Transverse colon (tissue), 3 donors: ENCODE data around the gene GM2A.

Experiments
- EP300 ChIP-seq: sonication (generic); formaldehyde crosslinking; IDR thresholded peaks from one replicate; pipeline ENCODE4 v1.6.1; 2017; ENCODE audit warnings: antibody characterized with exemption, low read depth
- POLR2A ChIP-seq: fragments of 450-650 bp; IDR thresholded peaks from one replicate; pipeline ENCODE4 v1.6.1; 2016; ENCODE audit warnings: antibody characterized with exemption, mild to moderate bottlenecking, moderate library complexity
- TF ChIP-seq, protein P1 (sequence below), 5 experiments: fragments of 200-600 bp in 3 of 5; fragments of 450-650 bp in 2 of 5; sonication (generic) in 3 of 5; IDR thresholded peaks; 1 replicate in 2 of 5; 2 replicates in 3 of 5; pipeline ENCODE4 v1.5.1; 2016 to 2017; ENCODE audit warnings: antibody characterized with exemption in 5 of 5, inconsistent platforms in 3 of 5, mild to moderate bottlenecking in 2 of 5, moderate library complexity in 1 of 5

DNA sequence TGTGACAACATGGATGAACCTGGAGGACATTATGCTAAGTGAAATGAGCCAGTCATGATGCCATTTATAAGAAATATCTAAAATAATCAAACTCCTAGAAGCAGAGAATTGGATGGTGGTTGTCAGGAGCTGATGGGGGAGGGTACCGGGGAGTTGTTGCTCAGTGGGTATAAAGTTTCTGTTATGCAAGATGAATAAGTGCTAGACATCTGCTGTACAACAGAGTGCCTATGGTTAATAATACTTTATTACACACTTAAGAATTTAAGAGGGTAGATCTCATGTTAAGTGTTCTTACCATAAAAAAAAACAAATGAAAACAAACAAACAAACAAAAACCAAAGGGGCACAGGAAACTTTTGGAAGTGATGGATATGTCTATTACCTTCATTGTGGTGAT, 16.1 kb upstream of the GM2A start:
- TF ChIP-seq, protein P1, sequence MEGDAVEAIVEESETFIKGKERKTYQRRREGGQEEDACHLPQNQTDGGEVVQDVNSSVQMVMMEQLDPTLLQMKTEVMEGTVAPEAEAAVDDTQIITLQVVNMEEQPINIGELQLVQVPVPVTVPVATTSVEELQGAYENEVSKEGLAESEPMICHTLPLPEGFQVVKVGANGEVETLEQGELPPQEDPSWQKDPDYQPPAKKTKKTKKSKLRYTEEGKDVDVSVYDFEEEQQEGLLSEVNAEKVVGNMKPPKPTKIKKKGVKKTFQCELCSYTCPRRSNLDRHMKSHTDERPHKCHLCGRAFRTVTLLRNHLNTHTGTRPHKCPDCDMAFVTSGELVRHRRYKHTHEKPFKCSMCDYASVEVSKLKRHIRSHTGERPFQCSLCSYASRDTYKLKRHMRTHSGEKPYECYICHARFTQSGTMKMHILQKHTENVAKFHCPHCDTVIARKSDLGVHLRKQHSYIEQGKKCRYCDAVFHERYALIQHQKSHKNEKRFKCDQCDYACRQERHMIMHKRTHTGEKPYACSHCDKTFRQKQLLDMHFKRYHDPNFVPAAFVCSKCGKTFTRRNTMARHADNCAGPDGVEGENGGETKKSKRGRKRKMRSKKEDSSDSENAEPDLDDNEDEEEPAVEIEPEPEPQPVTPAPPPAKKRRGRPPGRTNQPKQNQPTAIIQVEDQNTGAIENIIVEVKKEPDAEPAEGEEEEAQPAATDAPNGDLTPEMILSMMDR (IDR thresholded peaks at IDR 0.05) = no peak
- TF ChIP-seq POLR2A = no peak
- TF ChIP-seq EP300 = no peak
